ENCODE data around the gene MCM9. TPM values are rescaled to one million over a fixed set of nuclear protein-coding genes. Genes with fewer than 3 reads are reported as not detected.

MCM9 gene
- total RNA-seq (2013) = 19.8 TPM
- polyA plus RNA-seq = 10 to 100 TPM in 1 of 3 donors, 1 to 10 TPM in 2; 9.4 to 11.9 (median 9.8) TPM
- 14.0 and 16.8 TPM in 2 replicates for polyA minus RNA-seq
- 11.6 to 42.9 (median 30.9) reads per million in 11 experiments for total RNA-seq

- under 1% methylated on average over 87 of the region's 95 CpGs for WGBS (ENCODE audit: insufficient coverage)
- peaks cover 0 to 4% of the 10 kb centered on the region in 2 donors for H3K9me3 ChIP-seq (replicated peaks in 1 of 2; ENCODE audit: control insufficient read depth in 1 of 2, insufficient read depth in 1 of 2, low read length in 2 of 2)
- H3K79me2 ChIP-seq (ENCODE audit: insufficient read depth, low read length) = peaks cover 39% of the 10 kb centered on the region
- peak within 1 kb of the TSS; percentile 89 to 95 (median 93) for H3K27ac Mint-ChIP-seq
- H3K4me1 Mint-ChIP-seq = peaks cover 29% of the 10 kb centered on the region
- H3K4me3 Mint-ChIP-seq = peak within 1 kb of the TSS; percentile 88 to 95
- H3K9ac ChIP-seq (ENCODE audit: insufficient read depth, low read length, poor library complexity, severe bottlenecking) = peak within 1 kb of the TSS; percentile 86
- H2AFZ ChIP-seq (ENCODE audit: insufficient read depth, low read depth, low read length, poor library complexity, severe bottlenecking) = peak within 1 kb of the TSS; percentile 98
- peak within 1 kb of the TSS; percentile 96 to 97 (median 97) for H3K4me3 ChIP-seq (replicated peaks in 1 of 3; ENCODE audit: low read depth in 2 of 3, low read length in 3 of 3)
- peak; percentile 88 to 92 (median 90) for DNase-seq
- no peak for TF ChIP-seq CTCF (IDR thresholded peaks at IDR 0.05)
- peaks cover 21 to 29% of the 10 kb centered on the region in 2 donors for H3K36me3 Mint-ChIP-seq
- H3K4me1 ChIP-seq (ENCODE audit: control insufficient read depth in 1 of 2, insufficient read depth in 2 of 2, low read length in 2 of 2) = peaks cover 5 to 24% of the 10 kb centered on the region in 2 donors
- intact Hi-C loops (cut with micrococcal nuclease) = loop anchor here (2.0 to 5.0 kb wide), 2 partner anchors 40 to 42 kb away; partner anchors contain the start of gene ASF1A (in 2 of the 2)
- peak within 1 kb of the TSS; percentile 85 for H3K4me2 ChIP-seq (replicated peaks; ENCODE audit: extremely low read depth, low read length, poor library complexity, severe bottlenecking)
- H4K20me1 ChIP-seq (ENCODE audit: insufficient read depth, low read length) = peaks cover 9% of the 10 kb centered on the region
- H3K36me3 ChIP-seq (replicated peaks in 1 of 2; ENCODE audit: control insufficient read depth in 1 of 2, insufficient read depth in 2 of 2, low read length in 2 of 2) = peaks cover 12 to 27% of the 10 kb centered on the region in 2 donors
- peaks cover 0 to 13% (median 7%) of the 10 kb centered on the region in 7 donors for H3K9me3 Mint-ChIP-seq
- peak within 1 kb of the TSS; percentile 93 to 97 for H3K27ac ChIP-seq (ENCODE audit: low read depth in 1 of 2, low read length in 2 of 2)
- H3K27me3 Mint-ChIP-seq (ENCODE audit: low read depth in 3 of 3) = peaks cover 0 to 2% (median 0%) of the 10 kb centered on the region in 3 donors
- H3K27me3 ChIP-seq (ENCODE audit: control insufficient read depth in 2 of 2, insufficient read depth in 2 of 2, low read length in 2 of 2) = no peaks in the 10 kb centered on the region
Observed at GRCh38 chr6:118934461-118935330, at the start of gene MCM9. MCM9 (minus strand) TSS chr6:118935159; CDS start chr6:118931723, 3,436 bp downstream.

- H3K4me3 Mint-ChIP-seq = no peak overlapping the region
Observed at GRCh38 chr6:118984342-118984741, 49.4 kb upstream of the MCM9 start.

More at GRCh38 chr6:118984342-118984741, 49.4 kb upstream of the MCM9 start:
- WGBS (ENCODE audit: insufficient coverage) = 80% methylated on average over 1 of the region's 2 CpGs
- Histone ChIP-seq H3K9me3 (replicated peaks in 1 of 2; ENCODE audit: control insufficient read depth in 1 of 2, insufficient read depth in 1 of 2, low read length in 2 of 2) (no peaks in the 10 kb centered on the region), H2AFZ (ENCODE audit: insufficient read depth, low read depth, low read length, poor library complexity, severe bottlenecking) (no peak overlapping the region), H3K4me3 (replicated peaks in 1 of 3; ENCODE audit: low read depth in 2 of 3, low read length in 3 of 3) (no peak overlapping the region), H3K36me3 (replicated peaks in 1 of 2; ENCODE audit: control insufficient read depth in 1 of 2, insufficient read depth in 2 of 2, low read length in 2 of 2) (no peaks in the 10 kb centered on the region), H3K27ac (ENCODE audit: low read depth in 1 of 2, low read length in 2 of 2) (no peak overlapping the region), H4K20me1 (ENCODE audit: insufficient read depth, low read length) (no peaks in the 10 kb centered on the region), H3K9ac (ENCODE audit: insufficient read depth, low read length, poor library complexity, severe bottlenecking) (no peak overlapping the region), H3K27me3 (ENCODE audit: control insufficient read depth in 2 of 2, insufficient read depth in 2 of 2, low read length in 2 of 2) (no peaks in the 10 kb centered on the region), H3K4me1 (ENCODE audit: control insufficient read depth in 1 of 2, insufficient read depth in 2 of 2, low read length in 2 of 2) (no peaks in the 10 kb centered on the region), H3K4me2 (replicated peaks; ENCODE audit: extremely low read depth, low read length, poor library complexity, severe bottlenecking) (no peak overlapping the region), H3K79me2 (ENCODE audit: insufficient read depth, low read length) (no peaks in the 10 kb centered on the region)
- H3K4me1 Mint-ChIP-seq = peaks cover 3% of the 10 kb centered on the region
- no peaks in the 10 kb centered on the region for H3K27me3 Mint-ChIP-seq (ENCODE audit: low read depth in 3 of 3)
- no peaks in the 10 kb centered on the region for H3K9me3 Mint-ChIP-seq
- H3K36me3 Mint-ChIP-seq = no peaks in the 10 kb centered on the region
- no peak for DNase-seq
- H3K27ac Mint-ChIP-seq = no peak overlapping the region
- no peak for TF ChIP-seq CTCF (IDR thresholded peaks at IDR 0.05)
- intact Hi-C loops (cut with micrococcal nuclease) = no loop called here

Measured in CD14-positive monocyte (primary cell).